Measurements from ENCODE around the gene IPO8.

The IPO8 gene

DNA sequence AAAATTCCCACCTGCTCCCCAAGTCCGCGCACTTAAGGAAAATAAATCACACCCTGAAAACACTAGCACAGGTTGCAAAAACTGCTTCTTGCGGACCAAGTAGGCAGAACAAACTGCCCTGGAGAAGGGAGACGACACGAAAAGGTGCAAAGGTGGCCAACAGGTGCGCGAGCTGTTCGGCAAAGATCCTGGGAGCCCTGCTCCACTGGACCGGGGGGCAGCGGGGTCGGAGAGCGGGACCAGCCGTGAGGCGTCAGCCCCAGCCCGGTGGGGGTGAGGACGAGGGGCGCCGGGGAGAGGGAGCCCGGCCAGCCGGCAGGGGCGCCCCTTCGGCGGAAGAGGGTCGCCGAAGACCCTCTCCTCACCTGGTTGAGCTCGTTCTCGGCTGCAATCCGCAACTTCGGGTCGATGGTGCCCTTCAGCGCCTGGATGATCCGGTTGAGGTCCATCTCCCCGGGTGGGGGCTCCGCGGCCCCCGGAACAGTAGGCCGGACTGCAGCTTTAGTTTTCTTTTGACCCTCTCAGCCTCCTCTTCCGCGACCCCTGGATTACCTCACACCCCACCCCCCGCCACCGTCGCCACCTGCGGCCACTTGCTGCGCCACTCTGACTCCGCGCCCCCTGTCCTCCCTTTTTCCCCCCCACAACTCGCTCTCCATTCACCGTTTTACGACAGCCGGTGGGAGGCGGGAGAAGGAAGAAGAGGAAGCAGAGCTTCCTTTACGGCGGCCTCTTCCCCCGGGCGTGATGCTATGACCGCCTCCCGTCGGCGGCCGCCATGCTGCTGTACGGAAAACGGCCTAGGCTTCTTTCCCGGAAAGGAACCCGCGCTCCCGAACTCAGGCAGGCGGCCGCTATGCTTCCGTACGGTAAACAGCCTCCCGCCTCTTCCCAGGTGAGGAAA lies at the start of gene IPO8:
IPO8 (minus strand) TSS at position 671 of the 904 bp plus-strand sequence; CDS start at position 449, 222 bp downstream.
- peak; percentile 95 for DNase-seq (ENCODE audit: low spot score)
- in situ Hi-C loops (cut with MboI; ENCODE audit: low pct_unique_long_range_greater_than_20kb, low sequenced_read_pairs, unreplicated experiment) = no loop called here
- TF ChIP-seq, protein P1, sequence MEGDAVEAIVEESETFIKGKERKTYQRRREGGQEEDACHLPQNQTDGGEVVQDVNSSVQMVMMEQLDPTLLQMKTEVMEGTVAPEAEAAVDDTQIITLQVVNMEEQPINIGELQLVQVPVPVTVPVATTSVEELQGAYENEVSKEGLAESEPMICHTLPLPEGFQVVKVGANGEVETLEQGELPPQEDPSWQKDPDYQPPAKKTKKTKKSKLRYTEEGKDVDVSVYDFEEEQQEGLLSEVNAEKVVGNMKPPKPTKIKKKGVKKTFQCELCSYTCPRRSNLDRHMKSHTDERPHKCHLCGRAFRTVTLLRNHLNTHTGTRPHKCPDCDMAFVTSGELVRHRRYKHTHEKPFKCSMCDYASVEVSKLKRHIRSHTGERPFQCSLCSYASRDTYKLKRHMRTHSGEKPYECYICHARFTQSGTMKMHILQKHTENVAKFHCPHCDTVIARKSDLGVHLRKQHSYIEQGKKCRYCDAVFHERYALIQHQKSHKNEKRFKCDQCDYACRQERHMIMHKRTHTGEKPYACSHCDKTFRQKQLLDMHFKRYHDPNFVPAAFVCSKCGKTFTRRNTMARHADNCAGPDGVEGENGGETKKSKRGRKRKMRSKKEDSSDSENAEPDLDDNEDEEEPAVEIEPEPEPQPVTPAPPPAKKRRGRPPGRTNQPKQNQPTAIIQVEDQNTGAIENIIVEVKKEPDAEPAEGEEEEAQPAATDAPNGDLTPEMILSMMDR (IDR thresholded peaks at IDR 0.05; ENCODE audit: extremely low read depth, insufficient read depth, missing control alignments) = peak; percentile 21

DNA sequence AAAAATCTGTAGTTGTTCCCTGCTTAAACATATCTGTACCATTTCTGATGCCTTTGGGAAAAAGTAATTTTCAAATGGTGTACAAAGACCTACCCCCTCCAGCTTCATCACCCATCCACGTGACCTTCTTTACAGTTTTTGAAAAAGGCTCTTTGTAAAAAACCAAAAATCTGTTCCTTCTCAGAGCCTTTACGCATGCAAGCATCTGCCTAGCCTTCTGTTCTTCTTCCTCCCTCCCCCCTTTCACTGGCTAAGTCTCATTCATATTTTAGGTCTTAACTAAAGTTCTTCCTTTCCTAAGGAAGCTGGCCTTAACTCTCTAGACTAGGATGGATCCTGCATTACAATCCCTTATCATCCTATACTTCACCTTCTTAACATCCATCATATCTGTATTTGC lies 48.7 kb upstream of the IPO8 start:
- TF ChIP-seq, protein P1 (IDR thresholded peaks at IDR 0.05; ENCODE audit: extremely low read depth, insufficient read depth, missing control alignments) = no peak
- in situ Hi-C loops (cut with MboI; ENCODE audit: low pct_unique_long_range_greater_than_20kb, low sequenced_read_pairs, unreplicated experiment) = no loop called here
- no peak for DNase-seq (ENCODE audit: low spot score)

DNA sequence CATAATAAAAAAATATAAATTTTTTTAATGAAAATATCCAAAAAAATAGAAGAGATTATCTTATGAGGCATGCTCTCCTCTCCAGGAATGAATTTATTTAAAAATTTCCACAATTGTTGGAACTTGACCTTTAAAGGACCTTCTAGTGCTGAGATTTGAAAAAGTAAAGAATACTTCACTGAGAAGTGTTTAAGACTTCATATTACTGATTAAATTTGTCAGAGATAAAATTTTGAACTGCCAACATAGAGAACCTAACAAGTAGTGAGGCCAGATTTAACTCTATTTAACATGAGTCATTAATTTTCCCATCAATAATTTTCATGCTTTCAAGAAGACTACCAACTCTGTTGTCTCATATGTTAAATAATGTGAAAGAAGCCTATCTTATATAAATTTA lies 44.6 kb upstream of the IPO8 start:
- DNase-seq (ENCODE audit: low spot score) = no peak
- in situ Hi-C loops (cut with MboI; ENCODE audit: low pct_unique_long_range_greater_than_20kb, low sequenced_read_pairs, unreplicated experiment) = no loop called here

DNA sequence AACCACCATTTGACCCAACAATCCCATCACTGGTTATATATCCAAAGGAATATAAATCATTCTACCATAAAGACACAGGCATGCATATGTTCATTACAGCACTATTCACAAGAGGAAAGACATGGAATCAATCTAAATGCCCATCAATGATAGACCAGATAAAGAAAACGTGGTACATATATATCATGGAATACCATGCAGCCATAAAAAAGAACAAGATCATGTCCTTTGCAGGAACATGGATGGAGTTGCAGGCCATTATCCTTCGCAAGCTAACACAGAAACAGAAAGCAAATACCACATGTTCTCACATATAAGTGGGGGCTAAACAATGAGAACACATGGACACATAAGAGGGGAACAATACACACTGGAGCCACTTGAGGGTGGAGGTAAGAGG lies 43.4 kb upstream of the IPO8 start:
- in situ Hi-C loops (cut with MboI; ENCODE audit: low pct_unique_long_range_greater_than_20kb, low sequenced_read_pairs, unreplicated experiment) = no loop called here
- DNase-seq (ENCODE audit: low spot score) = no peak
- TF ChIP-seq, protein P1 (IDR thresholded peaks at IDR 0.05; ENCODE audit: extremely low read depth, insufficient read depth, missing control alignments) = no peak

More for the DNA sequence above, 44.6 kb upstream of the IPO8 start:
- TF ChIP-seq, protein P1 (IDR thresholded peaks at IDR 0.05; ENCODE audit: extremely low read depth, insufficient read depth, missing control alignments) = no peak

DNA sequence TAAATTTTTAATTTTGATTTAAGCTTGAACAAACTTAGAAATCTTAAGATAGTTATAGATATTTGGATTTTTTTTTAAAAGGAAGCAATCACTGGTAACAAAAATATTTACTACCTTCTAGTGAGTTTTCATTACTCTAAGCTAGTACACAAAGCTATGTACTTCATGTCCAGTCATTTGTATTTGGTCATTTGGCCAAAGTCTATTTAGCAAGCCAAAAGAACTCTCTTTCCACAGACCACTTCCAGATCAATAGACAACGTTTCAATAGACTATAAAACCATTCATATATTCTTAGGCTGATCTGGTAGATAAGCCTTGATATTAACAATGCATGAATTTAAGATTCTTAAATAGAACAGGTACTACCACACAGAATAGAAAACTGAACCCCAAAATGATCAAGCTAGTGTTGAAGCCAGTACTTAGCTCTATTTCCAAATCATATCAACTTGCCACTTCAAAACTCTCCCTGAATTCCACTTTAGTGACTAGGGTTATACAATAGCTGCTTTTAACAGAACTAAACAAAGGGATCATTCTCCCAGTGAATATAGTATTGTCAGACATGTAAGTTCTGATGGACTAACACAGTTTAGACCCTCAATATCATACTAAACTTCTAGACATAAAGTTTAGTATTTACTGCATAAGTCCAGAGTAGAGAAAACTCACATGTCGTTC lies 37.4 kb upstream of the IPO8 start:
- in situ Hi-C loops (cut with MboI; ENCODE audit: low pct_unique_long_range_greater_than_20kb, low sequenced_read_pairs, unreplicated experiment) = no loop called here
- DNase-seq (ENCODE audit: low spot score) = no peak
- TF ChIP-seq, protein P1 (IDR thresholded peaks at IDR 0.05; ENCODE audit: extremely low read depth, insufficient read depth, missing control alignments) = no peak

DNA sequence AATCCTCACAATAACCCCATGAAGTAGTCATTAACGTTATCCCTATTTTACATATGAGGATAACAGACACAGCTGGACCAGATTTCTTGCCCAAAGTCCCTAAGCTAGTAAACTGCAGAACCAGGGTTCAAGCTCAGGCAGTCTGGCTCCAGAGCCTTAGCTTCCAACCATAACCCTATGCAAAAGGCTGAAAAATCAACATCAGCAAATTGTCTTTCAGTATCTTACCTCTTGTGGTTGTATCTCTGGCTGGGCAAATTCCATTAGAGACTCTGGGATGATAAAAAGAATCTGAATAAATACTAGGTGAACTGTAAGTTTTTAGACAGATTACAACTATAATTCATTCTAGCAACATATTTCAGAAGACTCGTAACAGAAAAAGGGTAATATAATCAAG lies 34.3 kb upstream of the IPO8 start:
- in situ Hi-C loops (cut with MboI; ENCODE audit: low pct_unique_long_range_greater_than_20kb, low sequenced_read_pairs, unreplicated experiment) = no loop called here
- TF ChIP-seq, protein P1 (IDR thresholded peaks at IDR 0.05; ENCODE audit: extremely low read depth, insufficient read depth, missing control alignments) = no peak

More for the DNA sequence above, 34.3 kb upstream of the IPO8 start:
- no peak for DNase-seq (ENCODE audit: low spot score)

All from GM13977 (cell line).